ENCODE data around the gene CISD1.

DNA sequence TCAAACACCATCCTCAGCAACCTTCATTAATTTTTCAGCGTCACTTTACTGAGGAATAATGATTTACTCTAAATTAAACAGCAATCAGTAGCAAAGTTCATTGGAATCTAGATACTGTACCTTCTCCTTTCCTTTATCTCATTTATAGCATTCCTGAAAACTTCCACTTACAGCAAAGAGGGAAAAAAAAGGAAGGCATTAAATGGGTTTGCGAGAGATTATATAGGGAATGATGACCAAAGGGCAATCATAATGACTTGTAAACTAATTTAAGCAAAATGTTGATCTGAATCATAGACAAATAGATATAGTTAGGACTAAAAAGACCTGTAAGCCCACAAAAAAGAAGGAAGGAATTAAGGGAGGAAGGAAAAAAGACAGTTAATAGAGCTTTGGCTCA is 43.3 kb upstream of the CISD1 start:
- TF ChIP-seq, protein P1, sequence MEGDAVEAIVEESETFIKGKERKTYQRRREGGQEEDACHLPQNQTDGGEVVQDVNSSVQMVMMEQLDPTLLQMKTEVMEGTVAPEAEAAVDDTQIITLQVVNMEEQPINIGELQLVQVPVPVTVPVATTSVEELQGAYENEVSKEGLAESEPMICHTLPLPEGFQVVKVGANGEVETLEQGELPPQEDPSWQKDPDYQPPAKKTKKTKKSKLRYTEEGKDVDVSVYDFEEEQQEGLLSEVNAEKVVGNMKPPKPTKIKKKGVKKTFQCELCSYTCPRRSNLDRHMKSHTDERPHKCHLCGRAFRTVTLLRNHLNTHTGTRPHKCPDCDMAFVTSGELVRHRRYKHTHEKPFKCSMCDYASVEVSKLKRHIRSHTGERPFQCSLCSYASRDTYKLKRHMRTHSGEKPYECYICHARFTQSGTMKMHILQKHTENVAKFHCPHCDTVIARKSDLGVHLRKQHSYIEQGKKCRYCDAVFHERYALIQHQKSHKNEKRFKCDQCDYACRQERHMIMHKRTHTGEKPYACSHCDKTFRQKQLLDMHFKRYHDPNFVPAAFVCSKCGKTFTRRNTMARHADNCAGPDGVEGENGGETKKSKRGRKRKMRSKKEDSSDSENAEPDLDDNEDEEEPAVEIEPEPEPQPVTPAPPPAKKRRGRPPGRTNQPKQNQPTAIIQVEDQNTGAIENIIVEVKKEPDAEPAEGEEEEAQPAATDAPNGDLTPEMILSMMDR (conservative IDR thresholded peaks at IDR 0.05; ENCODE audit: low read length) = no peak
- TF ChIP-seq EZH2phosphoT487 (IDR thresholded peaks at IDR 0.05; ENCODE audit: borderline replicate concordance, low read depth, low read length) = no peak
